HepG2 (cell line): Measurements from ENCODE around the gene USP36. TPM values are rescaled to one million over a fixed set of nuclear protein-coding genes. Genes with fewer than 3 reads are reported as not detected.

Experiments
- ARNTL ChIP-seq: sonication (generic); formaldehyde crosslinking; IDR thresholded peaks from 2 replicates; pipeline ENCODE4 v1.4.0; 2020; ENCODE audit warnings: mild to moderate bottlenecking, missing genetic modification reagents
- ATF5 ChIP-seq: sonication (generic); formaldehyde crosslinking; IDR thresholded peaks from 2 replicates; pipeline ENCODE4 v1.4.0; 2020; ENCODE audit warnings: mild to moderate bottlenecking, low read depth, missing genetic modification reagents
- ATF6 ChIP-seq: sonication (generic); formaldehyde crosslinking; conservative IDR thresholded peaks from 2 replicates; pipeline ENCODE4 v1.4.0; 2020; ENCODE audit warnings: missing genetic modification reagents
- BHLHE40 ChIP-seq: IDR thresholded peaks from 2 replicates; pipeline ENCODE4 v1.6.1; 2011; ENCODE audit warnings: low read length, improper control_type of control experiment
- ETV6 ChIP-seq: sonication (generic); formaldehyde crosslinking; conservative IDR thresholded peaks from 2 replicates; pipeline ENCODE4 v1.4.0; 2020; ENCODE audit warnings: missing genetic modification reagents
- FOXK1 ChIP-seq: sonication (generic); formaldehyde crosslinking; IDR thresholded peaks from 2 replicates; pipeline ENCODE4 v1.4.0; 2020; ENCODE audit warnings: low read depth, missing genetic modification reagents, borderline replicate concordance
- GATAD2A ChIP-seq: IDR thresholded peaks from 2 replicates; pipeline ENCODE4 v1.6.1; 2016
- GZF1 ChIP-seq: sonication (generic); formaldehyde crosslinking; IDR thresholded peaks from 2 replicates; pipeline ENCODE4 v1.5.1; 2020; ENCODE audit warnings: mild to moderate bottlenecking, missing genetic modification reagents
- HIVEP1 ChIP-seq: sonication (generic); formaldehyde crosslinking; IDR thresholded peaks from 2 replicates; pipeline ENCODE4 v1.4.0; 2020; ENCODE audit warnings: mild to moderate bottlenecking, missing genetic modification reagents
- MTERF4 ChIP-seq: sonication (generic); formaldehyde crosslinking; IDR thresholded peaks from 2 replicates; pipeline ENCODE4 v1.8.0; 2023; ENCODE audit warnings: mild to moderate bottlenecking, missing genetic modification reagents
- MYNN ChIP-seq: sonication (generic); formaldehyde crosslinking; IDR thresholded peaks from 2 replicates; pipeline ENCODE4 v1.4.0; 2020; ENCODE audit warnings: mild to moderate bottlenecking, low read depth, missing genetic modification reagents
- NFATC3 ChIP-seq: sonication (generic); formaldehyde crosslinking; IDR thresholded peaks from 2 replicates; pipeline ENCODE4 v1.5.1; 2020; ENCODE audit warnings: mild to moderate bottlenecking, missing genetic modification reagents
- RBFOX2 ChIP-seq: fragments of 200-400 bp; formaldehyde crosslinking; IDR thresholded peaks from 2 replicates; pipeline ENCODE4 v1.6.1; 2017; ENCODE audit warnings: low read depth, mild to moderate bottlenecking, low read length
- RBM22 ChIP-seq: fragments of 200-400 bp; formaldehyde crosslinking; optimal IDR thresholded peaks from 2 replicates; pipeline ENCODE3; 2017; ENCODE audit warnings: mild to moderate bottlenecking, low read length, moderate library complexity
- RFX3 ChIP-seq: IDR thresholded peaks from 2 replicates; pipeline ENCODE4 v1.6.1; 2016; ENCODE audit warnings: missing biosample characterization, missing genetic modification reagents
- RFXANK ChIP-seq: IDR thresholded peaks from 2 replicates; pipeline ENCODE4 v1.6.1; 2016
- SALL1 ChIP-seq: sonication (generic); formaldehyde crosslinking; IDR thresholded peaks from 2 replicates; pipeline ENCODE4 v1.8.0; 2022; ENCODE audit warnings: mild to moderate bottlenecking, missing genetic modification reagents
- SAP130 ChIP-seq: IDR thresholded peaks from 2 replicates; pipeline ENCODE4 v1.6.1; 2016; ENCODE audit warnings: low read depth
- SMARCC2 ChIP-seq: fragments of 450-650 bp; IDR thresholded peaks from 2 replicates; pipeline ENCODE4 v1.6.1; 2017; ENCODE audit warnings: antibody characterized with exemption, mild to moderate bottlenecking
- SRSF9 ChIP-seq: fragments of 200-400 bp; formaldehyde crosslinking; IDR thresholded peaks from 2 replicates; pipeline ENCODE4 v1.6.1; 2018; ENCODE audit warnings: borderline replicate concordance, mild to moderate bottlenecking, low read depth, low read length; ENCODE audit not compliant: insufficient read depth, poor library complexity, severe bottlenecking
- STAG1 ChIP-seq: sonication (generic); formaldehyde crosslinking; IDR thresholded peaks from 2 replicates; pipeline ENCODE4 v1.4.0; 2020; ENCODE audit warnings: missing genetic modification reagents
- TAF1 ChIP-seq: sonication (generic); formaldehyde crosslinking; IDR thresholded peaks from 2 replicates; pipeline ENCODE4 v1.4.0; 2020; ENCODE audit warnings: missing genetic modification reagents
- TCF7 ChIP-seq: sonication (generic); IDR thresholded peaks from 2 replicates; pipeline ENCODE4 v1.6.1; 2016; ENCODE audit warnings: antibody characterized with exemption, low read depth
- TEAD3 ChIP-seq: optimal IDR thresholded peaks from 2 replicates; pipeline ENCODE3; 2016; ENCODE audit warnings: borderline replicate concordance
- U2AF1 ChIP-seq: fragments of 200-400 bp; formaldehyde crosslinking; optimal IDR thresholded peaks from 2 replicates; pipeline ENCODE3; 2017; ENCODE audit warnings: mild to moderate bottlenecking, low read depth, low read length
- U2AF2 ChIP-seq: fragments of 200-400 bp; formaldehyde crosslinking; IDR thresholded peaks from 2 replicates; pipeline ENCODE4 v1.6.1; 2017; ENCODE audit warnings: low read depth, mild to moderate bottlenecking, low read length
- ZBTB7B ChIP-seq: sonication (generic); formaldehyde crosslinking; IDR thresholded peaks from 2 replicates; pipeline ENCODE4 v1.4.0; 2020; ENCODE audit warnings: missing genetic modification reagents
- ZFYVE20 ChIP-seq: sonication (generic); formaldehyde crosslinking; IDR thresholded peaks from 2 replicates; pipeline ENCODE4 v1.8.0; 2023; ENCODE audit warnings: low read depth, mild to moderate bottlenecking, moderate library complexity, missing genetic modification reagents, borderline replicate concordance
- ZNF251 ChIP-seq: sonication (generic); formaldehyde crosslinking; IDR thresholded peaks from 2 replicates; pipeline ENCODE4 v1.9.0; 2021; ENCODE audit warnings: mild to moderate bottlenecking, missing genetic modification reagents
- ZNF788 ChIP-seq: sonication (generic); formaldehyde crosslinking; IDR thresholded peaks from 2 replicates; pipeline ENCODE4 v1.5.0; 2020; ENCODE audit warnings: mild to moderate bottlenecking, missing genetic modification reagents, borderline replicate concordance
- polyA plus RNA-seq, 8 experiments: library from polyadenylated mRNA; depleted of rRNA in 3 of 8; stranded (reverse) in 7 of 8; unstranded in 1 of 8; fragments of >200 nt; fragmentation: Illumina TruSeq in 4 of 8; extraction: Trizol in 4 of 8; gene quantifications; 2 replicates each; pipeline versions ENCODE4 v1.2.1 to v1.2.3, GENCODE V29; 2011 to 2016; ENCODE audit warnings: low read depth in 4 of 8, missing spikeins in 1 of 8, mixed read lengths in 1 of 8; ENCODE audit not compliant: insufficient read depth in 1 of 8
- total RNA-seq, 5 experiments: library from RNA; depleted of rRNA; stranded (reverse); fragments of >200 nt; fragmentation: Illumina TruSeq; extraction: Trizol; gene quantifications; 2 replicates each; pipeline ENCODE4 v1.2.3, GENCODE V29; 2016; ENCODE audit warnings: low read depth in 1 of 5

The USP36 gene
- total and polyA plus RNA-seq, 2 of the 13 experiments (the other 11 are each of a cell fraction or from before 2014, with no cell fraction given), result 29.6 to 45.9 TPM

- TF ChIP-seq RBFOX2 (0 out of 2 replicates have a peak, but pooled peaks have one; percentile 10), SALL1 (CRISPR knock-in tag) (0 out of 2 replicates have a peak, but pooled peaks have one; percentile 2), ZNF788 (CRISPR knock-in tag) (0 out of 2 replicates have a peak, but pooled peaks have one; percentile 17), STAG1 (CRISPR knock-in tag) (peak; percentile 10; the same call in 1 of the 2 replicates), BHLHE40 (peak; percentile 95), SAP130 (CRISPR knock-in tag) (peak; percentile 10; the same call in 1 of the 2 replicates), MYNN (CRISPR knock-in tag) (peak; percentile 84; the same call in 1 of the 2 replicates), ETV6 (CRISPR knock-in tag) (no peak), U2AF2 (no peak), SMARCC2 (no peak), MTERF4 (CRISPR knock-in tag) (peak; percentile 53; the same call in 1 of the 2 replicates), NFATC3 (CRISPR knock-in tag) (0 out of 2 replicates have a peak, but pooled peaks have one; percentile 60), U2AF1 (no peak), ZNF251 (CRISPR knock-in tag) (no peak), TCF7 (no peak), RBM22 (no peak), TAF1 (peak; percentile 29; the same call in 1 of the 2 replicates), ZFYVE20 (CRISPR knock-in tag) (no peak), SRSF9 (no peak), GATAD2A (peak; percentile 59), HIVEP1 (0 out of 2 replicates have a peak, but pooled peaks have one; percentile 1), GZF1 (CRISPR knock-in tag) (no peak), ATF6 (CRISPR knock-in tag) (no peak), TEAD3 (peak; percentile 5), ZBTB7B (CRISPR knock-in tag) (no peak), RFXANK (no peak), RFX3 (peak; percentile 65), FOXK1 (CRISPR knock-in tag) (0 out of 2 replicates have a peak, but pooled peaks have one; percentile 9), ARNTL (CRISPR knock-in tag) (peak; percentile 34; the same call in 1 of the 2 replicates), ATF5 (CRISPR knock-in tag) (no peak)
Measured at GRCh38 chr17:78883533-78884131, 43.0 kb upstream of the USP36 start (continued).
